ENCODE data around the gene MIEF2. TPM values are rescaled to one million over a fixed set of nuclear protein-coding genes. Genes with fewer than 3 reads are reported as not detected.
A peak's percentile ranks its signal among the peaks of the same experiment; 100 is the strongest.
"Not testable (repeated sequence)": the region's sequence is repeated elsewhere in the genome, so short reads cannot be mapped to it uniquely, and the experiment has no call there.

MIEF2 gene
- total RNA-seq (ENCODE audit: low replicate concordance): 17.9 and 31.2 TPM in 2 replicates
- long read RNA-seq, transcript MIEF2-201 (4 exons, 3,364 nt): major isoform, 21 of 29 reads
- long read RNA-seq, partial matches to known transcripts: 0 of 29 reads
- long read RNA-seq, other reads (novel, unspliced or antisense): 7 of 29 reads

GRCh38 chr17:18260332-18261145 lies at the start of gene MIEF2:
Gene MIEF2, plus strand, starts transcription at chr17:18260662. Its CDS starts 2,059 bp downstream, at chr17:18262721.
- peaks cover 10% of the 10 kb centered on the region for H3K4me1 Mint-ChIP-seq (ENCODE audit: unreplicated experiment)
- no peaks in the 10 kb centered on the region for H3K36me3 Mint-ChIP-seq
- H3K27ac Mint-ChIP-seq: peak within 1 kb of the TSS; percentile 100
- no peaks in the 10 kb centered on the region for H3K27me3 Mint-ChIP-seq
- H3K4me3 Mint-ChIP-seq: peak within 1 kb of the TSS; percentile 88
- H3K9me3 Mint-ChIP-seq: no peaks in the 10 kb centered on the region
- DNase-seq (ENCODE audit: extremely low spot score, unreplicated experiment): peak; percentile 92
- TF ChIP-seq CTCF (conservative IDR thresholded peaks at IDR 0.05): no peak

- no peak for TF ChIP-seq CTCF (conservative IDR thresholded peaks at IDR 0.05)
- Mint-ChIP-seq H3K36me3 (peaks cover 6% of the 10 kb centered on the region), H3K9me3 (no peaks in the 10 kb centered on the region), H3K4me3 (no peak overlapping the region), H3K27me3 (no peaks in the 10 kb centered on the region), H3K27ac (peak overlapping the region; percentile 31), H3K4me1 (ENCODE audit: unreplicated experiment) (peaks cover 7% of the 10 kb centered on the region)
- no peak for DNase-seq (ENCODE audit: extremely low spot score, unreplicated experiment)
These were observed 46.7 kb upstream of the MIEF2 start for GRCh38 chr17:18213666-18214270.

DNA sequence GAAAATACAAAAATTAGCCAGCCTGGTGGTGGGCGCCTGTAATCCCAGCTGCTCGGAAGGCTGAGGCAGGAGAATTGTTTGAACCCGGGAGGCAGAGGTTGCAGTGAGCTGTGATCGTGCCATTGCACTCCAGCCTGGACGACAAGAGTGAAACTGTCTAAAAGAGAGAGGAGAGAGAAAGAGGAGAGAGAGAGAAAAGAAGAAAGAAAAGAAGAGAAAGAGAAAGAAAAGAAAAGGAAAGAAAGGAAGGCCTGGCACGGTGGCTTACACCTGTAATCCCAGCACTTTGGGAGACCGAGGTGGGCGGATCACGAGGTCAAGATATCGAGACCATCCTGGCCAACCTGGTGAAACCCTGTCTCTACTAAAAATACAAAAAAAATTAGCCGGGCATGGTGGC lies 43.6 kb upstream of the MIEF2 start:
- H3K4me1 Mint-ChIP-seq (ENCODE audit: unreplicated experiment); H3K27me3 Mint-ChIP-seq; H3K9me3 Mint-ChIP-seq; DNase-seq (ENCODE audit: extremely low spot score, unreplicated experiment); H3K4me3 Mint-ChIP-seq; H3K27ac Mint-ChIP-seq; H3K36me3 Mint-ChIP-seq: not testable (repeated sequence)

GRCh38 chr17:18217412-18218015 lies 42.9 kb upstream of the MIEF2 start:
- peak; percentile 92 for TF ChIP-seq CTCF (conservative IDR thresholded peaks at IDR 0.05)
- Mint-ChIP-seq H3K36me3 (no peaks in the 10 kb centered on the region), H3K4me3 (no peak overlapping the region), H3K27ac (peak overlapping the region; percentile 8), H3K27me3 (no peaks in the 10 kb centered on the region), H3K4me1 (ENCODE audit: unreplicated experiment) (peaks cover 7% of the 10 kb centered on the region), H3K9me3 (no peaks in the 10 kb centered on the region)
- DNase-seq (ENCODE audit: extremely low spot score, unreplicated experiment): peak; percentile 83

GRCh38 chr17:18218756-18219415 lies 41.6 kb upstream of the MIEF2 start:
- Mint-ChIP-seq H3K9me3 (no peaks in the 10 kb centered on the region), H3K4me1 (ENCODE audit: unreplicated experiment) (peaks cover 7% of the 10 kb centered on the region), H3K27ac (no peak overlapping the region), H3K27me3 (no peaks in the 10 kb centered on the region), H3K36me3 (no peaks in the 10 kb centered on the region), H3K4me3 (no peak overlapping the region)
- DNase-seq (ENCODE audit: extremely low spot score, unreplicated experiment): no peak
- TF ChIP-seq CTCF (conservative IDR thresholded peaks at IDR 0.05): no peak

Measured in type B pancreatic cell (in vitro differentiated cells).